ENCODE data around the gene GRB10.

DNA sequence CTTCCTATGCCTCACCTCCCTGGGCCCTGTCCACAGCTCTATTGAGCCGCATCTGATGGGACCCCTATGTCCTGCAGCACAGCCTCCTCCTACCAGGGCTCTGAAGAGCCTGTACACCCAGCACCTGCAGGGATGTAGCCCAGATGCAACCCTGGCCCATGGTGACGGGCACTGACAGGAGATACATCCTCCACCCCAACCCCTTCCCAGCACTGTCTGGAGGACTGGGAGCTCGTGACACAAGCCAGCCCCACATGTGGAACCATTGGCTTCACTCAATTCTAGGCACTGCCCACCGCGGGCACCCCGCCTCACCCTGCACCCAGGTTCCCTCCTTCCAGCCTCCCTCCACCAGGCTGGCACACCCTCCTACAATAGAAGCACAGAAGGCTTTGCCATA lies 2.6 kb upstream of the GRB10 start:
- TF ChIP-seq, protein P1, sequence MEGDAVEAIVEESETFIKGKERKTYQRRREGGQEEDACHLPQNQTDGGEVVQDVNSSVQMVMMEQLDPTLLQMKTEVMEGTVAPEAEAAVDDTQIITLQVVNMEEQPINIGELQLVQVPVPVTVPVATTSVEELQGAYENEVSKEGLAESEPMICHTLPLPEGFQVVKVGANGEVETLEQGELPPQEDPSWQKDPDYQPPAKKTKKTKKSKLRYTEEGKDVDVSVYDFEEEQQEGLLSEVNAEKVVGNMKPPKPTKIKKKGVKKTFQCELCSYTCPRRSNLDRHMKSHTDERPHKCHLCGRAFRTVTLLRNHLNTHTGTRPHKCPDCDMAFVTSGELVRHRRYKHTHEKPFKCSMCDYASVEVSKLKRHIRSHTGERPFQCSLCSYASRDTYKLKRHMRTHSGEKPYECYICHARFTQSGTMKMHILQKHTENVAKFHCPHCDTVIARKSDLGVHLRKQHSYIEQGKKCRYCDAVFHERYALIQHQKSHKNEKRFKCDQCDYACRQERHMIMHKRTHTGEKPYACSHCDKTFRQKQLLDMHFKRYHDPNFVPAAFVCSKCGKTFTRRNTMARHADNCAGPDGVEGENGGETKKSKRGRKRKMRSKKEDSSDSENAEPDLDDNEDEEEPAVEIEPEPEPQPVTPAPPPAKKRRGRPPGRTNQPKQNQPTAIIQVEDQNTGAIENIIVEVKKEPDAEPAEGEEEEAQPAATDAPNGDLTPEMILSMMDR (IDR thresholded peaks at IDR 0.05), result no peak
- no peak for TF ChIP-seq POLR2A (IDR thresholded peaks at IDR 0.05)

Data from uterus (tissue), 2 donors.